ENCODE data around the gene PSME3.
"Not testable (repeated sequence)": the region's sequence is repeated elsewhere in the genome, so short reads cannot be mapped to it uniquely, and the experiment has no call there.

The PSME3 gene

GRCh38 chr17:42883802-42884558 lies 50.8 kb downstream of the PSME3 start:
- DNase-seq (ENCODE audit: low read depth), result no peak
- H3K4me3 ChIP-seq (ENCODE audit: control insufficient read depth, low read depth, low read length), result no peak overlapping the region
- no peak for TF ChIP-seq CTCF (IDR thresholded peaks at IDR 0.05; ENCODE audit: control insufficient read depth, insufficient read depth, low read depth, low read length, missing control alignments)

GRCh38 chr17:42885806-42886205 lies 52.6 kb downstream of the PSME3 start:
- not testable (repeated sequence) for DNase-seq (ENCODE audit: low read depth); H3K4me3 ChIP-seq (ENCODE audit: control insufficient read depth, low read depth, low read length)

GRCh38 chr17:42886283-42887176 lies 53.3 kb downstream of the PSME3 start:
- no peak for DNase-seq (ENCODE audit: low read depth)
- no peak overlapping the region for H3K4me3 ChIP-seq (ENCODE audit: control insufficient read depth, low read depth, low read length)
- no peak for TF ChIP-seq CTCF (IDR thresholded peaks at IDR 0.05; ENCODE audit: control insufficient read depth, insufficient read depth, low read depth, low read length, missing control alignments)

- TF ChIP-seq CTCF (IDR thresholded peaks at IDR 0.05; ENCODE audit: control insufficient read depth, insufficient read depth, low read depth, low read length, missing control alignments), result no peak
- no peak overlapping the region for H3K4me3 ChIP-seq (ENCODE audit: control insufficient read depth, low read depth, low read length)
- no peak for DNase-seq (ENCODE audit: low read depth)
Measured at GRCh38 chr17:42889809-42890208, 56.6 kb downstream of the PSME3 start.

- DNase-seq (ENCODE audit: low read depth), result no peak
- TF ChIP-seq CTCF (IDR thresholded peaks at IDR 0.05; ENCODE audit: control insufficient read depth, insufficient read depth, low read depth, low read length, missing control alignments), result no peak
- H3K4me3 ChIP-seq (ENCODE audit: control insufficient read depth, low read depth, low read length), result no peak overlapping the region
Measured at GRCh38 chr17:42891539-42892152, 58.4 kb downstream of the PSME3 start.

GRCh38 chr17:42893359-42893758 lies 60.2 kb downstream of the PSME3 start:
- H3K4me3 ChIP-seq (ENCODE audit: control insufficient read depth, low read depth, low read length), result no peak overlapping the region
- TF ChIP-seq CTCF (IDR thresholded peaks at IDR 0.05; ENCODE audit: control insufficient read depth, insufficient read depth, low read depth, low read length, missing control alignments), result no peak
- DNase-seq (ENCODE audit: low read depth), result no peak
